Fibroblast of gingiva (primary cell): ENCODE results near the gene SPATA31A7.
"Not testable (repeated sequence)": the region's sequence is repeated elsewhere in the genome, so short reads cannot be mapped to it uniquely, and the experiment has no call there.

Source experiments
- DNase-seq: peaks from one replicate; pipeline ENCODE4 v3.0.0-alpha.2; 2011; ENCODE audit warnings: low read depth

SPATA31A7 gene

GRCh38 chr9:61189736-61190135 lies at the start of gene SPATA31A7:
SPATA31A7 (plus strand) TSS chr9:61190036; CDS start chr9:61190065, 29 bp downstream.
- not testable (repeated sequence) for DNase-seq

- not testable (repeated sequence) for DNase-seq
Observed at GRCh38 chr9:61226438-61226837, 36.6 kb downstream of the SPATA31A7 start.
